Coronary artery (tissue), 2 donors: ENCODE measurements around the gene SLC5A6.

Experiments
- DNase-seq: peaks from one replicate; pipeline ENCODE4 v3.0.0-alpha.2; 2017; ENCODE audit warnings: low spot score
- H3K27ac ChIP-seq, 2 donors: fragments of 200-600 bp; sonication (generic); one replicate each; pipeline ENCODE4 v1.5.1; 2016 to 2019
- H3K4me3 ChIP-seq: fragments of 200-600 bp; sonication (generic); 2 replicates; pipeline ENCODE4 v1.5.1; 2016; ENCODE audit warnings: mild to moderate bottlenecking, moderate library complexity
- CTCF ChIP-seq: fragments of 200-600 bp; sonication (generic); IDR thresholded peaks from one replicate; pipeline ENCODE4 v1.5.1; 2019; ENCODE audit warnings: antibody characterized with exemption

Gene SLC5A6

GRCh38 chr2:27175330-27175729, 36.7 kb downstream of the SLC5A6 start:
- no peak for DNase-seq
- TF ChIP-seq CTCF = no peak
- H3K27ac ChIP-seq = peak overlapping the region in 1 of 2 donors; percentile 51
- no peak overlapping the region for H3K4me3 ChIP-seq

- Histone ChIP-seq H3K27ac (peak overlapping the region in 1 of 2 donors; percentile 51), H3K4me3 (no peak overlapping the region)
- no peak for TF ChIP-seq CTCF
- DNase-seq = no peak
Observed at GRCh38 chr2:27174638-27175037, 37.4 kb downstream of the SLC5A6 start.

GRCh38 chr2:27171351-27171848, 40.7 kb downstream of the SLC5A6 start:
- Histone ChIP-seq H3K4me3 (no peak overlapping the region), H3K27ac (no peak overlapping the region)
- DNase-seq = no peak
- TF ChIP-seq CTCF = no peak

GRCh38 chr2:27170581-27171337, 41.3 kb downstream of the SLC5A6 start:
- DNase-seq = no peak
- TF ChIP-seq CTCF = no peak
- H3K4me3 ChIP-seq = no peak overlapping the region
- no peak overlapping the region for H3K27ac ChIP-seq

- no peak for TF ChIP-seq CTCF
- Histone ChIP-seq H3K4me3 (no peak overlapping the region), H3K27ac (no peak overlapping the region)
- DNase-seq = no peak
Observed at GRCh38 chr2:27164960-27165763, 46.9 kb downstream of the SLC5A6 start.

- Histone ChIP-seq H3K27ac (no peak overlapping the region), H3K4me3 (no peak overlapping the region)
- TF ChIP-seq CTCF = no peak
- no peak for DNase-seq
Observed at GRCh38 chr2:27162151-27163121, 49.6 kb downstream of the SLC5A6 start.
